HG03135 (cell line): ENCODE measurements around the gene STAT3.
"Not testable (repeated sequence)": the region's sequence is repeated elsewhere in the genome, so short reads cannot be mapped to it uniquely, and the experiment has no call there.

Source experiments
- ATAC-seq: cut with Tn5 transposase; IDR thresholded peaks from one replicate; pipeline ENCODE4 v1.9.1; 2021; ENCODE audit warnings: mild to moderate bottlenecking, moderate library complexity; ENCODE audit not compliant: unreplicated experiment

Gene STAT3

GRCh38 chr17:42388381-42389134, at the start of gene STAT3:
Gene STAT3 (minus strand): TSS chr17:42388442. CDS start chr17:42348516, 39,926 bp downstream.
- ATAC-seq, result peak; percentile 88

GRCh38 chr17:42436391-42436790, 48.1 kb upstream of the STAT3 start:
- no peak for ATAC-seq

- ATAC-seq, result no peak
Measured at GRCh38 chr17:42431758-42432161, 43.5 kb upstream of the STAT3 start.

- no peak for ATAC-seq
Measured at GRCh38 chr17:42429726-42430447, 41.6 kb upstream of the STAT3 start.

- ATAC-seq, result no peak
Measured at GRCh38 chr17:42428141-42428944, 40.1 kb upstream of the STAT3 start.

- no peak for ATAC-seq
Measured at GRCh38 chr17:42424991-42425610, 36.9 kb upstream of the STAT3 start.

GRCh38 chr17:42423766-42424165, 35.5 kb upstream of the STAT3 start:
- no peak for ATAC-seq

GRCh38 chr17:42422958-42423712, 34.9 kb upstream of the STAT3 start, which contains the start of gene CAVIN1:
Gene CAVIN1 (minus strand): TSS chr17:42423256. CDS start chr17:42423097, 159 bp downstream.
- ATAC-seq, result no peak

GRCh38 chr17:42422412-42422957, 34.2 kb upstream of the STAT3 start:
- no peak for ATAC-seq

GRCh38 chr17:42421507-42422338, 33.5 kb upstream of the STAT3 start:
- no peak for ATAC-seq

GRCh38 chr17:42421136-42421506, 32.9 kb upstream of the STAT3 start:
- no peak for ATAC-seq

- not testable (repeated sequence) for ATAC-seq
Measured at GRCh38 chr17:42417981-42418380, 29.7 kb upstream of the STAT3 start.

- no peak for ATAC-seq
Measured at GRCh38 chr17:42414704-42415409, 26.6 kb upstream of the STAT3 start.

- no peak for ATAC-seq
Measured at GRCh38 chr17:42413464-42414040, 25.3 kb upstream of the STAT3 start.

GRCh38 chr17:42411905-42412679, 23.9 kb upstream of the STAT3 start:
- no peak for ATAC-seq

GRCh38 chr17:42411361-42411760, 23.1 kb upstream of the STAT3 start:
- no peak for ATAC-seq

- ATAC-seq, result no peak
Measured at GRCh38 chr17:42410319-42410685, 22.1 kb upstream of the STAT3 start.
